NB4 (cell line): ENCODE results near the gene CLDND2.

ENCODE experiments used
- POLR2A ChIP-seq: IDR thresholded peaks from 2 replicates; pipeline ENCODE4 v1.6.1; 2011; ENCODE audit warnings: mild to moderate bottlenecking; ENCODE audit not compliant: insufficient read length; ENCODE audit errors: extremely low read depth
- TF ChIP-seq, protein P1 (sequence below): IDR thresholded peaks from one replicate; pipeline ENCODE4 v1.5.1; 2012; ENCODE audit warnings: low read depth, low read length
- TF ChIP-seq, protein P2 (sequence below): IDR thresholded peaks from 2 replicates; pipeline ENCODE4 v1.6.1; 2011; ENCODE audit warnings: low read depth, low read length

DNA sequence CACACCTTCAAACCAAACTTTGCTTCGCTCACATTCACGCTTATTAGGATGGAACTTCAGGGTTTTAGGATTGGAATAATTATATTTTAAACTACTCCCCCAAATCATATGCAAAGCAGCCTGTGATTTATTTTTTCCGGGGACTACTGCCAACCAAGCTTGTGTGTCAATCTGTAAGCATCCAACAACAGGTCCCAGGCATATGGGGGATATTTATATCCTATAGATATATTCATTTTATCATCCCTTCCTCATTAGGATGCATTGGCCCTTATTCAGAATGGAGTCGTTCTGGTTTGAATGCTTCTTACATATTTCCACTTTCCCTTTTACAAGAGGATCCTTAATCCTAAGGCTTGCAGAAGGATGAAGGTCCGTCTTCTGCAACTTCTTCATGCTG is 30.4 kb upstream of the CLDND2 start:
- TF ChIP-seq, protein P1, sequence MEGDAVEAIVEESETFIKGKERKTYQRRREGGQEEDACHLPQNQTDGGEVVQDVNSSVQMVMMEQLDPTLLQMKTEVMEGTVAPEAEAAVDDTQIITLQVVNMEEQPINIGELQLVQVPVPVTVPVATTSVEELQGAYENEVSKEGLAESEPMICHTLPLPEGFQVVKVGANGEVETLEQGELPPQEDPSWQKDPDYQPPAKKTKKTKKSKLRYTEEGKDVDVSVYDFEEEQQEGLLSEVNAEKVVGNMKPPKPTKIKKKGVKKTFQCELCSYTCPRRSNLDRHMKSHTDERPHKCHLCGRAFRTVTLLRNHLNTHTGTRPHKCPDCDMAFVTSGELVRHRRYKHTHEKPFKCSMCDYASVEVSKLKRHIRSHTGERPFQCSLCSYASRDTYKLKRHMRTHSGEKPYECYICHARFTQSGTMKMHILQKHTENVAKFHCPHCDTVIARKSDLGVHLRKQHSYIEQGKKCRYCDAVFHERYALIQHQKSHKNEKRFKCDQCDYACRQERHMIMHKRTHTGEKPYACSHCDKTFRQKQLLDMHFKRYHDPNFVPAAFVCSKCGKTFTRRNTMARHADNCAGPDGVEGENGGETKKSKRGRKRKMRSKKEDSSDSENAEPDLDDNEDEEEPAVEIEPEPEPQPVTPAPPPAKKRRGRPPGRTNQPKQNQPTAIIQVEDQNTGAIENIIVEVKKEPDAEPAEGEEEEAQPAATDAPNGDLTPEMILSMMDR = no peak
- TF ChIP-seq, protein P2, sequence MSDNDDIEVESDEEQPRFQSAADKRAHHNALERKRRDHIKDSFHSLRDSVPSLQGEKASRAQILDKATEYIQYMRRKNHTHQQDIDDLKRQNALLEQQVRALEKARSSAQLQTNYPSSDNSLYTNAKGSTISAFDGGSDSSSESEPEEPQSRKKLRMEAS = no peak
- no peak for TF ChIP-seq POLR2A
